GM21390 (cell line): Measurements from ENCODE around the gene RNF151.
"Not testable (repeated sequence)": the region's sequence is repeated elsewhere in the genome, so short reads cannot be mapped to it uniquely, and the experiment has no call there.

Source experiments
- ATAC-seq: cut with Tn5 transposase; IDR thresholded peaks from one replicate; pipeline ENCODE4 v1.9.1; 2021; ENCODE audit not compliant: unreplicated experiment

Gene RNF151, protein sequence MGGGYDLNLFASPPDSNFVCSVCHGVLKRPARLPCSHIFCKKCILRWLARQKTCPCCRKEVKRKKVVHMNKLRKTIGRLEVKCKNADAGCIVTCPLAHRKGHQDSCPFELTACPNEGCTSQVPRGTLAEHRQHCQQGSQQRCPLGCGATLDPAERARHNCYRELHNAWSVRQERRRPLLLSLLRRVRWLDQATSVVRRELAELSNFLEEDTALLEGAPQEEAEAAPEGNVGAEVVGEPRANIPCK

DNA sequence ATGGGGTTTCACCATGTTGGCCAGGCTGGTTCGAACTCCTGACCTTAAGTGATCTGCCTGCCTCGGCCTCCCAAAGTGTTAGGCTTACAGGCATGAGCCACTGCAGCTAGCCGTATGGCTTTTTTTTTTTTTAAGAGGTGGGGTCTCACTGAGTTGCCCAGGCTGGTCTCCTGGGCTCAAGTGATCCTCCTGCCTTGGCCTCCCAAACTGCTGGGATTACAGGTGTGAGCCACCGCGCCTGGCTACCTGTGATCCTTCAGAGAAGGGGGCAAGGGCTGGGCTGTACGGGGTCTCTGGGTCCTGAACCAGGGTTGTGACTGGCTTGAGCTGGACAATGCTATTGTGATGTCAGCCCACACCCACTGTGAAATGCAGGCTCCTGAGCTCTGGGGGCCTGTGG, at the start of gene RNF151:
TSS of gene RNF151 (plus strand) at position 397 of the 400 bp plus-strand sequence. CDS start 26 bp downstream, outside the sequence.
- ATAC-seq: no peak

DNA sequence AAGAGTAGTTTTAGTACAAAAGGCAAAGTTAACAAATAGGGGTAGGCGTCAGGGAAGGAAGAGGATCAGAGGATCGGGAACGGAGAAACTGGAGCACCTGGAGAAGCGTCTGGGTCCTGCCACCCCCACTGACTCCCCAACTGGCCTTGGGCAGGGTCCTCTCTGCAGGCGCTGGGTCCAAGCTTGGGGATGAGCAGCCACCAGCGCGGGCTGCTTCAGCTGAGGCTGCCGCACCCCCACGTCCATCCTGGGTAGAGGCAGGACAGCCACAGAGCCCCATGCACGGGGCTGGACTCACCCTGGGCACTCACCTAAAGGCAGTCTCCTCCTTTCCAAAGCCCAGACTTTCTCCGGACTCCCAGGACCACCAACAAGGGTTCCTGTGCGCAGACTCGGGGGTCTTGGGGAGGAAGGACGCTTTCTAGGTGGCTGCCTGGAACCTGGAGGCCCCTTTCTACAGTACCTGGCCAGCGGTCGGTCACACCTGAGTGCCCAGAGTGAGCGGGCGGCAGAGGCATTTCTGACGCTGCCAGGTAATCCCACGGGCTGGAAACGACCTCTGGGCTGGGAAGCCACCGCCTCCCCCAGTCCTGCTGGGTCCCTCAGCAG, 49.5 kb upstream of the RNF151 start:
- ATAC-seq: no peak

DNA sequence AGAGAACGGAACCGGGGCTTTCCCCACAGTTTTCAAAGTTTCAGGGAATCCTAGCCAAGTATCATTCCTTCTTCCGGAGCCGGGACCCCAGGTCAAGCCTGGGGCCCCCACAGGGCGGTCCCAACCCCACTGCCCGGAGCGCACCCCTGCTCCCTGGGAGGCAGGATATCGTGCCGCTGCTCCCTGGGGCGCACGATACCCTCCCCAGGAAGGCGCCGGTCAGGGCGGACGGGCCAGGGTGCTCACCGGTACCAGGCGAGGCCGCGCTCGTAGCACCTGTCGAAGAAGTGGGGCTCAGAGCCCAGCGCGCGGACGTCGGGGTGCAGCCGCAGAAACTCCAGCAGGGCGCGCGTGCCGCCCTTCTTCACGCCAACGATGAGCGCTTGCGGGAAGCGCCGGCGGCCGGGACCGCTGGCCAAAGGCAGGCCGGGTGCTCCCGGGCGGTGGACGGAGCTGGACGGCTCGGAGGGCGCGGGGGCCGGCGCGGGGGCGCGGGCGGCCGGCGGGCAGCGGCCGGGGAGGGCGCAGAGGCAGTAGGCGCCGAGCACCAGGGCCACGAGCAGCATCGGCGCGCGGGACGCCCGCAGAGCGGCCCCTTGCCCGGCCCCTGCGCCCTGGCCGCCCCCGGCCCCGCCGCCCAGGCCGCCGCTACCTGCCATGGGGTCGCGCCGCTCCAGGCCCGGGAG, 48.8 kb upstream of the RNF151 start:
- no peak for ATAC-seq

DNA sequence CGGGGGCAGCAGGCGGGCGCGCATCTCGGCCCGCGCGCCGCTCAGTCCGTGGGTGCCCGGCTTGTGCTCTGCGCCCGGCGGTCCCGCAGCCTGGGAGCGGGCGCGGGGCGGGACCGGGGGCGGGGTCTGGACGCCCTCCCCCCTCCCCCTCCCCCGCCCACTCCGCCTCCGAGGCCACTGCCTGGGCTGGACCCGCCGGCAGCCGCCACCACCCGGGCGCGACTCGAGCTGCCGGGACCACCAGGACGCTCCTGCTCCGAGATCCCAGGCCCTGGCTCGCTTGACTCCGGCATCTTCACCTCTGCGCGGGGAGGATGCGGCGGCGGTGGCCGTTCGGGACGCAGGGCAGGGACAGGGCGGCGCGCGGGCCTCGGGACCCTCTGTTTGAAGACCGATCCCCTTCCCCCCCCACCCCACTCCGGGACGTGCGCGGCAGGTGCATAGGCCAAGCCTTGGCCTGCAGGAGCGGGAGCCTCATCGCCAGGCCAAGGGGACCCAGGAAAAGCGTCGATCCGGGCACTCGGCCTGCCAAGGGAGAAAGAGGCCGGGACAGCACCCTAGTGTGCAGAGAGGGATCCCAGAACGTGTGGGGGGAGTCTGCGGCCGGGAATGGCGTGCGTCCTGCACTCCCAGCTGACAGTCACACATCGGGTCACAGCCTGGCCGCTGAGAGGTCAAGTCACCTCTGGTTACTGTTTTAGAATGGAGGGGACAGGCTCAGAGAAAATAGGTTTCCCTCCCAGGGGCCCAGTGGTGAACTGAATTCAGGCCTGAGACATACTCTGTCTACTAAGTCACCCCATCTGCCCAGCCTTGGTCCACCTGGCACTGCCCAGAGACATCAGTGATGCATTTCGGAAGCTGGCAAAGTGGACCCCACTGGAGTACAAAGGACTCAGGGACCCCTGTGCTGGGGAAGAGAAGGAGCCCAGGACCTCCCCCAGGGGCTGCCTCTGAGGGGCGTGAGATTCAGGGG, 48.0 kb upstream of the RNF151 start, which contains the start of gene HS3ST6:
TSS of gene HS3ST6 (minus strand) at position 65 of the 976 bp plus-strand sequence. CDS start 92 bp downstream, outside the sequence.
- no peak for ATAC-seq

DNA sequence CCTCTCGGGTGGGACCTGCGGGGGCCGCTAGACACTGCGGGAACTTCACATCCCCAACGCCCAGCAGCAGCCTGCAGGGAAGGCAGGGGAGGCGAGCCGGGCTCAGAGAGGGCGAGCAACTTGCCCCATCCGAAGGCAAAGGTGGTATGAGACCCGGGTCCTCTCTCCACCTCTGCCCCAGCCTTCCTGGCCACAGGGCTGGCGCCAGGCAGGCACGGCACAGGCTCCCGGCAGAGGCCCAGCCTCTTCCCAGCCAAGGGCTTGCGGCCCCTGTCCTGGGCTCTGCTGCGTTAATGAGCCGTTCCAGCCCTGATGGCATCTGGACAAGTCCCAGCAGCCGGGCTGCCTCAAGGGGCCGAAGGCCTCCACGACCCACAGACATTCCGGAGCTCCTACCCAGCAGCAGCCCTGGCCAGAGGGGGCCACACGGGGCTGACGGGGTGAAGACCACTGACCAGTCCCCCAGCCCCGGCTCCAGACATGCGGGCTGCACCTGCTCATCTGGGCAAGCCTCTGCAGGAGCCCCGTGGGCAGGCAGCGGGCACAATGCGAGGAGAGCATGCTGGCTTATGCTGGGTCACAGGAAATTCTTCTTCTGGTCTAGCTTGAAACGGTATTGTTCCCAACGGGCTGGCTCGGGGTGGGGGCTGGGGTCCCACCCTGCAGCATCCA, 47.2 kb upstream of the RNF151 start:
- ATAC-seq: no peak

DNA sequence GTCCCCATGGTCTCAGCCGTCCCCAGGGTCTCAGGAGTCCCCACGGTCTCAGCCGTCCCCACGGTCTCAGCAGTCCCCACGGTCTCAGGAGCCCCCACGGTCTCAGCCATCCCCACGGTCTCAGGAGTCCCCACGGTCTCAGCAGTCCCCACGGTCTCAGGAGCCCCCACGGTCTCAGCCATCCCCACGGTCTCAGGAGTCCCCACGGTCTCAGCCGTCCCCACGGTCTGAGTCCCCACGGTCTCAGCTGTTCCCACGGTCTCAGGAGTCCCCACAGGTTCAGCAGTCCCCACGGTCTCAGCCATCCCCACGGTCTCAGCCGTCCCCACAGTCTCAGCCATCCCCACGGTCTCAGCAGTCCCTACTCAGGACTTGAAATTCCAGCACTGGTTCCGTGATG, 46.5 kb upstream of the RNF151 start:
- not testable (repeated sequence) for ATAC-seq

DNA sequence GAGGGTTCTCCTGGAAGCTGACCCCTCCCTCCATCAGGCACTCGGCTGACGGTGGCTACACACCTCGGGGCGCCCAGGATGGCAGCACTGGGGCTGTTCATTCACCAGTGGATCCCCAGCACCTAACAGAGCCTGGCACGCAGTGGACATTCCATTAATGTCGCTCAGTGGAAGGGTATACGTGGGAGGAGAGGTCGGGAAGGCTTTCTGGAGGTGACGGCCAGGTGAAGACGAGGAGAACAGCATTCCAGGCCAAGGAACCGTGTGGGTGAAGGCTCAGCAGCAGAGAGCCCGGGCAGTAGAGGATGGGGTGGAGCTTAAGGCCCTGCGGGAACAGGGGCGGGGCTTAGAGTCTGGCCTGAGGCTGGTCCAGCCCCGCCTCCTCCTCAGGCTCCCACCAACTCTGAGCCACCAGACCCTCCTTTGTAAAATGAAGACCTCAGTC, 45.9 kb upstream of the RNF151 start:
- no peak for ATAC-seq

DNA sequence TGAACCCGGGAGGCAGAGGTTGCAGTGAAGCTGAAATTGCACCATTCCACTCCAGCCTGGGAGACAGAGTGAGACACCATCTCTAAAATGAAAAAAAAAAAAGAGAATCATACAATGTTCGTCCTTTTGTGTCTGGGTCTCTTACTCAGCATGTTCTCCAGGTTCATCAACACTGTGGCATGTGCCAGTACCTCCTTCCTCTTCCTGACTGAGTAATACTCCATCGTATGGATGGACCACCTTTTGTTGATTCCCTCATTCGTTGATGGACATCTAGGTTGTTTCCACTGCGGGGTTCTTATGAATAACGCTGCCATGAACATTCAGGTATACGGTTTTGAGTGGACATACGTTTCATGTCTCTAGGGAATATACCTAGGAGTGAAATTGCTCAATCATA, 44.3 kb upstream of the RNF151 start:
- ATAC-seq: no peak

DNA sequence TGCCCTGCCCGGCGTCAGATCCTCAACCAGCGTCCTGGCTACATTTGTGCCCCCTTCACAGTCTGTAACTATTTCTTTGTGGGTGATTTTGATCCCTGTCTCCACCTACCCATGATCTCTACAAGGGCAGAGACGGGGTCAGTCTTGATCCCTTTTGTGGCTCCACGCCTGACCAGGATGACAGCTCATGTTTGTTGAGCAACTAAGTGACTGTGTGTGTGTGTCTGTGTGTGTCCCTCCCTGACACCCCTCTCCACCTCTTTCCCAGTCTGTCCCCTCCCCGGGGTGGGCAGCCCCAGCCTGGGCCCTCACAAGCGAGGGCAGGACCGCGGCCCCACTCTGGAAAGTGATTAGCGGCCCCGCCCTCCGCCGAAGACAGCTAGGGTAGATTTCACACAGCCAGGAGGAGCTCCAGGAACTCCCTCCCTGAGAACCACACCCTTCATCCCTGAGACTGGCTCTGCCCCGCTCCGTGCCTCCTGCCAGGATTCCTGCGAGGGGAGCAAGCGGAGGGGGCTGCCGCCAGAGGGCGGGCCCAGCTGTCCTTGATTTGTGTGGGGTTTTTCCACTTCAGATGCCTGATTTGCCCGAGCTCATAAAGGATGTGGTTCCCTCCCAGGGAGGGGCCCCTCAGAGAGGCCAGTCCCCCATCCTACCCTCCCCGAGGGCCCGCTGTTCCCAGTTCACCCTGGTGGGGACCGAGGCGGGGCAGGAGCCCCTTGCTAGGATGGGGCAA, 43.2 kb upstream of the RNF151 start:
- ATAC-seq: no peak

DNA sequence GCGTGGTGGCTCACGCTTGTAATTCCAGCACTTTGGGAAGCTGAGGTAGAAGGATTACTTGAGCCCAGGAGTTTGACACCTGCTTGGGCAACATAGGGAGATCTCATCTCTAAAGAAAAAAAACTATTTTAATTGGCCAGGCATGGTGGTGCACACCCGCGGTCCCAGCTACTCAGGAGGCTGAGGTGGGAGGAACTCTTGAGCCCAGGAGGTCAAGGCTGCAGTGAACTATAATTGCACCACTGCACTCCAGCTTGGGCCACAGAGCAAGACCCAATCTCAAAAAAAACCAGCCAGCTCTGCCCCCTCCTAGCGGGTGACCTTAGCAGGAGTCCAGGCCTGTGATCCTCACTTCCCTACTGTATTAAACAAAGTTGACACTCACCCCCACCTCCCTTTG, 42.6 kb upstream of the RNF151 start:
- no peak for ATAC-seq

DNA sequence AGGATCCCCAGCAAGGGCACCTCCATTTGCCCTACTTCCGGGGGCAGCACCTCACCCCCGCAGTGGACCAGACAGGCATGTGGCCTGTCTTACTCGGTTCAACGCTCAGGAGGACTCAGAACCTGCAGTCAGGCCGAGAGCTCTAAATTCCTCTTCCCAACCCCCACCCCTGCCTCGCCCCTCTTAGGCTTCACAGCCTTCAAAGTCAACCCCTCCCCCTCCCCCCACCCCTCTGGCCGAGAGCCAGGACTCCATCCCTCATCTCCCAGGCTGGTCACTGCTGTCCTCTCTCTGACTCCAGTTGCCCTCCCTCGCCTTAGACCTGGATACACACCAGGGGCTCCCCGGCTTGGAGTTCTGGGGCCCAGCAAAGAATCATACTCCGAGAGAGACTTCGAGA, 40.4 kb upstream of the RNF151 start:
- no peak for ATAC-seq

DNA sequence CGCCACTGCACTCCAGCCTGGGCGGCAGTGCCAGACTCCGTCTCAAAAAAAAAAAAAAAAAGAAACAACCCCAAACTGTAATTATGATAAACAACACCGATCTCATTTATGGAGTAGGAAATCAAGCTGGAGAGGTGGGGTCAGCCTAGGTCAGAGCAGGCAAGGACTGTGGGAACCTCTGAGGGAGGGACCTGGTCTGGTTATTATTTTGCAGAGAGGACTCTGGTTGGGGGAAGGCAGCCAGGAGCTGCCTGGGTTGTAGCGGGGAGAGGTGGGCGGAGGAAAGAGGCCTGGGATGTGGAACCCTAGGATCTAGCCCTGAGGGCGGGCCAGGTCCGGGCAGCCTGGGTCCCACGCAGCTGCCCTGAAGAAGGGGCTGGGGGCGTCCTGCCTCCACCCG, 37.6 kb upstream of the RNF151 start:
- no peak for ATAC-seq

DNA sequence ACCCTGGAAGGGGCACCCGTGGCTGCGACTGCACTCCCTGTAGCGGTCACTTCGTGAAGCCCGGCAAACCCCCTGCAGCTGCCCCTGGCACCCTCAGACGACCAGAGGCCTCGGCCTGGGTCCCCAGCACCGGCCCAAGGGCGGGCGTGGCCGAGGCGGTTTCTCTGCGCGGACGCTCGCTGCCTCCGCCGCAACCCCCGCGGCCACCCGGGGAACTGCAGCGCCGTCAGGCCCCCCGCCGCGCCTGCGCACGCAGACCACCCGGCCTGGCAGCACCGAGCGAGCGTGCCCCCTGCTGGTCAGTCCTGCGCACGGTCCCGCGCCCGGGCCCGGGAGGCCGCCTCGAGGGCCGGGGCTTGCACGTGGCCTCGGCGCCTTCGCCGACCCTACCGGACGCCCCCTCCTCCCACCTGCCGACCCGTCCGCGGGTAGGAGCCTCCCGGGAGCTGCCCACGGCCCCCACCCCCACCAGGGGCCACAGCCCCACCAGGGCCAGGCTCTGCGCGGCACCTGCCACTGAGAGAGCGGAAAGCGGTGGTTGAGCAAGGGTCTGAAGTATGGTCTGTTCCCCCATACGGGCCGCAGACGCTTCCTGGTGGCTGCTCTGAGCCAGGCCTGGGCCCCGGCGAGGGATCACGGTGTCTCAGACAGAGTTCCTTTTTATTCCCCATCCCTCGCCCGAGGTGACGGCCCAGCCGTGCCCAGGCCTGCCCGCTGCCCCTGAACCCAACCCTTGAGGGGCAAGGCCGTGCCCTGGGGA, 36.9 kb upstream of the RNF151 start:
- ATAC-seq: peak; percentile 76

DNA sequence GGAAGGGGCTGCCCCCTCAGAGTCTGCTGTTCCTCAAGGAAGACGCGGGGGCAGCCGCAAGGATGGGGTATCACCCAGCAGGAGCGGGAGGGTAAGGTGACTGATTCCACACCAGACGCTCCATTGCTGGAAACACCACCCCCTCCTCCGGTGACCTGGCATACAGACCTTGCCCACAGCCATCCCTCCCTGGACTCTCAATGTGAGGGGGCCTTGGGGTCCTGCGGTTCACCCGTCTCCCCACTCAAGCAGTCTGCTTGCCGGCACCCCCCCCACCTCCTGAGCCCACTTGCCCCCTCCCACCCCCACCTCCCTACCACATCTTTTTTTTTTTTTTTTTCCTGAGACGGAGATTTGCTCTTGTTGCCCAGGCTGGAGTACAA, 36.3 kb upstream of the RNF151 start:
- no peak for ATAC-seq

DNA sequence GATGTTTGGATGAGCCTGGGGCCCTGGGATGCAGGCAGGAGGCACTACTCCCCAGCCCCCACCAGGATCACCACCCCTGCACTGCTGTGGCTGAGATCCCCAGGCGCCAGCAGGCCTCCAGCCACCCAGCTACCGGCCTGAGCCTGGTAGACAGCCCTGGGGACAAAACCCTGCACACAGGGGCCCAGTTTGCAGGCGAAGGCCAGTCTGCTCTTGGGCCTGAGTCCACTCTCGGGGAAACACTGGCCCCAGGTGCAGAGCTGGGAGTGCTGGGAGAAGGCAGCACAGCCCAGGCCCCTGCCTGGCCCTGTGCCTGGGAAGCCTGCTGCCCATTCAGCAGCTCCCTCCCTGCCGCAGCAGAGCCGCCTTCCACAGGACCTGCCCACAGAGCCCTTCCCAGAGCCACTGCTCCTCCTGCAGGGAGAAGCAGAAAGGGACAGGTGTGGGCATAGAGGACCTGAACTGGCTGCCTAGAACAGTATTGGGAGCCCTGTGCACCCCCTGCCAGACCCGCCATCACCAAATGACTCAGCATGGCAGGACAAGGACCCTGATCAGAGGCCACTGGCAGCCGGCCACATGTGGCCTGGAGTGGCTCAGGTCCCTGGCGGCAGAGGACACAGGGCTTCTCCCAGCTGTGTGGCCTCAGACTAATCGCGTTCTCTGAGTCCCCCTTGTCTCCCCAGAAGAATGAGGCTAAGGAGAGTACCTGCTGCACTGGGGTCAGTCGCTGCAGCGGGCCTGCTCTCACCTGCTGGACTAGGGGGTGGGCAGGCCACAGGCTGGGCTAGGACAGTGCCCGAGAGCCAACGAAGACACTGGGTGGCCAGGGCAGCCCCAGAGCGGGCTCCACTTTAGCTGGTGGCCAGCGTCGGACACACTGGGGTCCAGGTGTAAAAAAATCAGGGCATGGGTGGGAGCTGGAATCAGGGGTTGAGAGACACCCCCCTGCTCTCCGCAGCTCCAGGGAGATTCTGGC, 34.3 kb upstream of the RNF151 start:
- ATAC-seq: no peak

DNA sequence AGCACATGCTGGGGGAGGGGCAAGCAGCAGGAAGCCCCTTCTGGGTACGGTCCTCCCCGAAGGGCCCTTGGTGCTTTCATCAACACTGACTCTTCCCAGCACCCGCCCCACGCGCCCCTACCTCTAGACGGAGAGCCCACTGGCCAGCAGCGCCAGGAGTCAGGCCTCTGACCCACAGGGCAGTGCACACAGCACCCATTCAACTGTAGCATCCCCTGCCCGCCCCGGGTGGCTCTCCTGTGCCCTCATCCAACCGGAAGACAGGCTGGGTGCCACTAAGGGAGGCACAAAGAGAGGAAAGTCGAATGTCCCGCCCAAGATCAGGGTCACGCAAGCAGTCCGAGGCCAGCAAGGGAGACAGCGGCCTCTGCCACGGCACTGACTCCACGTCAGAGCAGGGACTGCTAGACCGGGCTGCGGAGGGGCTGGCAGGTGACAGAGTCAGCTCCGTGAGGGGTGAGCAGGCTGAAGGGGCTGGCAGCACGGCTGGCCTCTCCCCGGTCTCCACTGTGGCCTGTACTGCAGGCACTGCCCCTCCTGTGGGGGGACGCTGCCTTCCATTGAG, 33.5 kb upstream of the RNF151 start:
- no peak for ATAC-seq

DNA sequence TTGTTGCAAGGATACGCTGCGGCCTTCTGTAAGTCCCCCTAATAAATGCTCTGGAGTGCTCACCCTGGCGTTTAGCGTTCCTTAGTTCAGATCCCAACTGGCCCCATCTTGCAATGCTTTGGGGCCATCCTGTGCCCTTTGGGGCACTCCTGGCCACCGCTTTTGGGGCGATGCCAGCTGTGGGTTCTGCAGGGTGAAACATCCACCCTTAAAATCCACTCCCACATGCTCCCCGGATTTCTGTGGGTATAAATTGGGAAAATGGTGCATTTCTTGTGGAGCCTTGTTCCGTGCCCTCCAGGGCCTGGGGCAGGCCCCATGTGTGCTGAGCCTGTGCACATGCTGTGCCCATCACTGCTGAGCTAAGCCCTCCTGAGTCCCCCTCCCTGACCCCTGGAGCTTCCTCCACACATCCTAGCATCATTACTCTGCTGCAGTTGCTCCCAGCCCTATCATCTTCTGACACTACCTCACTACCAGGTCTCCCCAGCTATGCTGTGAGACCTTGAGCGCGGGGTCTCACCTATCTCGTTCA, 29.6 kb upstream of the RNF151 start:
- ATAC-seq: no peak
